Measurements from ENCODE around the gene MAGI3. TPM values are rescaled to one million over a fixed set of nuclear protein-coding genes. Genes with fewer than 3 reads are reported as not detected.

MAGI3 gene
- total RNA-seq, 1 donor from 2014 or later, result 7.0 TPM

- H3K9me3 Mint-ChIP-seq (ENCODE audit: unreplicated experiment), result peaks cover 5% of the 10 kb centered on the region
- no peaks in the 10 kb centered on the region for H3K27me3 Mint-ChIP-seq (ENCODE audit: unreplicated experiment)
- TF ChIP-seq CTCF (IDR thresholded peaks at IDR 0.05), result no peak
Observed at GRCh38 chr1:113439277-113439670, 49.0 kb downstream of the MAGI3 start.

GRCh38 chr1:113442131-113442530, 51.8 kb downstream of the MAGI3 start:
- DNase-seq (ENCODE audit: extremely low spot score, unreplicated experiment), result no peak
- Mint-ChIP-seq H3K36me3 (ENCODE audit: unreplicated experiment) (peaks cover 9% of the 10 kb centered on the region), H3K4me1 (ENCODE audit: unreplicated experiment) (no peaks in the 10 kb centered on the region), H3K27ac (ENCODE audit: unreplicated experiment) (no peak overlapping the region), H3K9me3 (ENCODE audit: unreplicated experiment) (peaks cover 24% of the 10 kb centered on the region), H3K27me3 (ENCODE audit: unreplicated experiment) (no peaks in the 10 kb centered on the region), H3K4me3 (ENCODE audit: unreplicated experiment) (no peak overlapping the region)
- no peak for TF ChIP-seq CTCF (IDR thresholded peaks at IDR 0.05)

More at GRCh38 chr1:113439277-113439670, 49.0 kb downstream of the MAGI3 start:
- Mint-ChIP-seq H3K4me1 (ENCODE audit: unreplicated experiment) (peaks cover 2% of the 10 kb centered on the region), H3K36me3 (ENCODE audit: unreplicated experiment) (peaks cover 1% of the 10 kb centered on the region), H3K4me3 (ENCODE audit: unreplicated experiment) (no peak overlapping the region), H3K27ac (ENCODE audit: unreplicated experiment) (no peak overlapping the region)
- no peak for DNase-seq (ENCODE audit: extremely low spot score, unreplicated experiment)

GRCh38 chr1:113444857-113445256, 54.5 kb downstream of the MAGI3 start:
- no peak for DNase-seq (ENCODE audit: extremely low spot score, unreplicated experiment)
- Mint-ChIP-seq H3K27ac (ENCODE audit: unreplicated experiment) (no peak overlapping the region), H3K9me3 (ENCODE audit: unreplicated experiment) (peaks cover 24% of the 10 kb centered on the region), H3K27me3 (ENCODE audit: unreplicated experiment) (no peaks in the 10 kb centered on the region), H3K36me3 (ENCODE audit: unreplicated experiment) (peaks cover 9% of the 10 kb centered on the region), H3K4me1 (ENCODE audit: unreplicated experiment) (no peaks in the 10 kb centered on the region), H3K4me3 (ENCODE audit: unreplicated experiment) (no peak overlapping the region)
- TF ChIP-seq CTCF (IDR thresholded peaks at IDR 0.05), result no peak

- no peak overlapping the region for H3K4me3 Mint-ChIP-seq (ENCODE audit: unreplicated experiment)
- peaks cover 6% of the 10 kb centered on the region for H3K4me1 Mint-ChIP-seq (ENCODE audit: unreplicated experiment)
- no peak for DNase-seq (ENCODE audit: extremely low spot score, unreplicated experiment)
- H3K36me3 Mint-ChIP-seq (ENCODE audit: unreplicated experiment), result no peaks in the 10 kb centered on the region
- no peaks in the 10 kb centered on the region for H3K27me3 Mint-ChIP-seq (ENCODE audit: unreplicated experiment)
- no peak for TF ChIP-seq CTCF (IDR thresholded peaks at IDR 0.05)
- no peak overlapping the region for H3K27ac Mint-ChIP-seq (ENCODE audit: unreplicated experiment)
- peaks cover 1% of the 10 kb centered on the region for H3K9me3 Mint-ChIP-seq (ENCODE audit: unreplicated experiment)
Observed at GRCh38 chr1:113451710-113452109, 61.4 kb downstream of the MAGI3 start.

- H3K27ac Mint-ChIP-seq (ENCODE audit: unreplicated experiment), result no peak overlapping the region
Observed at GRCh38 chr1:113452921-113453770, 62.8 kb downstream of the MAGI3 start.

More at GRCh38 chr1:113452921-113453770, 62.8 kb downstream of the MAGI3 start:
- H3K27me3 Mint-ChIP-seq (ENCODE audit: unreplicated experiment), result no peaks in the 10 kb centered on the region
- no peak for DNase-seq (ENCODE audit: extremely low spot score, unreplicated experiment)
- no peaks in the 10 kb centered on the region for H3K9me3 Mint-ChIP-seq (ENCODE audit: unreplicated experiment)
- peaks cover 2% of the 10 kb centered on the region for H3K36me3 Mint-ChIP-seq (ENCODE audit: unreplicated experiment)
- peak; percentile 57 for TF ChIP-seq CTCF (IDR thresholded peaks at IDR 0.05)
- H3K4me1 Mint-ChIP-seq (ENCODE audit: unreplicated experiment), result peaks cover 18% of the 10 kb centered on the region
- no peak overlapping the region for H3K4me3 Mint-ChIP-seq (ENCODE audit: unreplicated experiment)
